Ishikawa (cell line): ENCODE measurements around the gene STYX.

Experiments
- CEBPB ChIP-seq: IDR thresholded peaks from 2 replicates; pipeline ENCODE4 v1.6.1; 2012
- CREB1 ChIP-seq: IDR thresholded peaks from 2 replicates; pipeline ENCODE4 v1.6.1; 2012; ENCODE audit warnings: low read depth
- EGR1 ChIP-seq: IDR thresholded peaks from 2 replicates; pipeline ENCODE4 v1.6.1; 2012
- EP300 ChIP-seq: IDR thresholded peaks from 2 replicates; pipeline ENCODE4 v1.6.1; 2012; ENCODE audit warnings: borderline replicate concordance
- FOXM1 ChIP-seq: IDR thresholded peaks from 2 replicates; pipeline ENCODE4 v1.6.1; 2012; ENCODE audit warnings: low read depth, borderline replicate concordance
- NFIC ChIP-seq: IDR thresholded peaks from 2 replicates; pipeline ENCODE4 v1.6.1; 2012
- RAD21 ChIP-seq: IDR thresholded peaks from 2 replicates; pipeline ENCODE4 v1.6.1; 2012; ENCODE audit warnings: low read depth
- TCF12 ChIP-seq: IDR thresholded peaks from 2 replicates; pipeline ENCODE4 v1.6.1; 2012; ENCODE audit warnings: low read depth
- TEAD4 ChIP-seq: IDR thresholded peaks from 2 replicates; pipeline ENCODE4 v1.6.1; 2012
- YY1 ChIP-seq: IDR thresholded peaks from 2 replicates; pipeline ENCODE4 v1.6.1; 2012; ENCODE audit warnings: low read depth
- ZBTB7A ChIP-seq: IDR thresholded peaks from 2 replicates; pipeline ENCODE4 v1.6.1; 2012; ENCODE audit warnings: low read depth
- TF ChIP-seq, protein P1 (sequence below): IDR thresholded peaks from 2 replicates; pipeline ENCODE4 v1.6.1; 2012
- TF ChIP-seq, protein P2 (sequence below): IDR thresholded peaks from 2 replicates; pipeline ENCODE4 v1.6.1; 2012; ENCODE audit warnings: low read depth, mild to moderate bottlenecking
- TF ChIP-seq, protein P3 (sequence below): IDR thresholded peaks from 2 replicates; pipeline ENCODE4 v1.6.1; 2012

STYX gene

DNA sequence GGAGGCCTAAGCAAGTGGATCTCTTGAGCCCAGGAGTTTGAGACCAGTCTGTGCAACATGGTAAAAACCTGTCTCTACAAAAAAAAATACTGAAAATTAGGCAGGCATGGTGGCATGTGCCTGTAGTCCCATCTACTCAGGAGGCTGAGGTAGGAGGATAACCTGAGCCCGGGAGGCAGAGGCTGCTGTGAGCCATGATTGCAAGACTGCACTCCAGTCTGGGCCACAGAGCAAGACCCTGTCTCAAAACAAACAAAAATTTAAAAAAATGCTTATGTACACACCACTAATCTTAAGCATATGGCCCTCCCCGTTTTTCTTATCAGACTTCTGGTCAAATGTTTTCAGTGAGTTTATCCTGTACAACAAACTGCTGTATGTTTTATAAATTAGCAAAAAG is 63.1 kb downstream of the STYX start:
- TF ChIP-seq FOXM1 (no peak), EP300 (no peak), NFIC (no peak), ZBTB7A (no peak), RAD21 (no peak), TCF12 (no peak), YY1 (no peak), CREB1 (no peak), CEBPB (no peak)
- TF ChIP-seq, protein P1, sequence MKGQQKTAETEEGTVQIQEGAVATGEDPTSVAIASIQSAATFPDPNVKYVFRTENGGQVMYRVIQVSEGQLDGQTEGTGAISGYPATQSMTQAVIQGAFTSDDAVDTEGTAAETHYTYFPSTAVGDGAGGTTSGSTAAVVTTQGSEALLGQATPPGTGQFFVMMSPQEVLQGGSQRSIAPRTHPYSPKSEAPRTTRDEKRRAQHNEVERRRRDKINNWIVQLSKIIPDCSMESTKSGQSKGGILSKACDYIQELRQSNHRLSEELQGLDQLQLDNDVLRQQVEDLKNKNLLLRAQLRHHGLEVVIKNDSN, result no peak
- TF ChIP-seq, protein P2, sequence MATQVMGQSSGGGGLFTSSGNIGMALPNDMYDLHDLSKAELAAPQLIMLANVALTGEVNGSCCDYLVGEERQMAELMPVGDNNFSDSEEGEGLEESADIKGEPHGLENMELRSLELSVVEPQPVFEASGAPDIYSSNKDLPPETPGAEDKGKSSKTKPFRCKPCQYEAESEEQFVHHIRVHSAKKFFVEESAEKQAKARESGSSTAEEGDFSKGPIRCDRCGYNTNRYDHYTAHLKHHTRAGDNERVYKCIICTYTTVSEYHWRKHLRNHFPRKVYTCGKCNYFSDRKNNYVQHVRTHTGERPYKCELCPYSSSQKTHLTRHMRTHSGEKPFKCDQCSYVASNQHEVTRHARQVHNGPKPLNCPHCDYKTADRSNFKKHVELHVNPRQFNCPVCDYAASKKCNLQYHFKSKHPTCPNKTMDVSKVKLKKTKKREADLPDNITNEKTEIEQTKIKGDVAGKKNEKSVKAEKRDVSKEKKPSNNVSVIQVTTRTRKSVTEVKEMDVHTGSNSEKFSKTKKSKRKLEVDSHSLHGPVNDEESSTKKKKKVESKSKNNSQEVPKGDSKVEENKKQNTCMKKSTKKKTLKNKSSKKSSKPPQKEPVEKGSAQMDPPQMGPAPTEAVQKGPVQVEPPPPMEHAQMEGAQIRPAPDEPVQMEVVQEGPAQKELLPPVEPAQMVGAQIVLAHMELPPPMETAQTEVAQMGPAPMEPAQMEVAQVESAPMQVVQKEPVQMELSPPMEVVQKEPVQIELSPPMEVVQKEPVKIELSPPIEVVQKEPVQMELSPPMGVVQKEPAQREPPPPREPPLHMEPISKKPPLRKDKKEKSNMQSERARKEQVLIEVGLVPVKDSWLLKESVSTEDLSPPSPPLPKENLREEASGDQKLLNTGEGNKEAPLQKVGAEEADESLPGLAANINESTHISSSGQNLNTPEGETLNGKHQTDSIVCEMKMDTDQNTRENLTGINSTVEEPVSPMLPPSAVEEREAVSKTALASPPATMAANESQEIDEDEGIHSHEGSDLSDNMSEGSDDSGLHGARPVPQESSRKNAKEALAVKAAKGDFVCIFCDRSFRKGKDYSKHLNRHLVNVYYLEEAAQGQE, result no peak
- TF ChIP-seq, protein P3, sequence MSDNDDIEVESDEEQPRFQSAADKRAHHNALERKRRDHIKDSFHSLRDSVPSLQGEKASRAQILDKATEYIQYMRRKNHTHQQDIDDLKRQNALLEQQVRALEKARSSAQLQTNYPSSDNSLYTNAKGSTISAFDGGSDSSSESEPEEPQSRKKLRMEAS, result no peak

DNA sequence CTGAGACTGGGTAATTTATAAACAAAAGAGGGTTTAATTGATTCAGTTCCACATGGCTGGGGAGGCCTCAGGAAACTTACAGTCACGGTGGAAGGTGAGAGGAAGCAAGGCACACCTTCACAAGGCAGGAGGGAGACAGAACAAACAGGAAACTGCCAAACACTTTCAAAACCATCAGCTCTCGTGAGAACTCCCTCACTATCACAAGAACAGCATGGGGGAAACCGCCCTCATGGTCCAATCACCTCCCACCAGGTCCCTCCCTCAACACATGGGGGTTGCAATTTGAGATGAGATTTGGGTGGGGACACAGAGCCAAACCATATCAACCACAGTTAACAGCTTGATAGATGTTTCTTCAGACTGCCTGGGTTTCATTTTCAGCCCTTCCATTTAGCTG is 67.7 kb downstream of the STYX start:
- no peak for TF ChIP-seq NFIC
- TF ChIP-seq, protein P3, result no peak
- TF ChIP-seq, protein P2, result no peak
- TF ChIP-seq, protein P1, result no peak

DNA sequence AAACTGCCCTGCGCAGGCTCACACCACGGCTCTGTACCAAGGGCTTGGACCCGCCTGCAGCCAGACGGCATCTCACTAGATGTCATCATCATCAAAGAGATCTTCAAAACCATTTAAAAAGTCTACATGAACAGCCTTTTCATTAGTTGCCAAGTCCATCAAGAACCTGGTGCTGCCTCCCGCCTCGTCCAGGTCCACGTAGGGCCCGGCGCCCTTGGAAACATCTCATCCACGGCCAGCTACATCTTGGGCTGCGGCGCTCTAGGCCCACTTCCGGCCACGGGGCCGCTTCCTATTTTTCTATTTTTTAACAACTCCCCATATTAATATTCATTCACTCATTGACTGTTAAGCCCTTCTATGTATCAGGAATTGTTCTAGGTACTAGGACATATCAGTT is 68.9 kb downstream of the STYX start:
- TF ChIP-seq EGR1, result no peak
- TF ChIP-seq, protein P1, result no peak
- TF ChIP-seq TCF12, result no peak
- no peak for TF ChIP-seq TEAD4
- TF ChIP-seq, protein P2, result no peak
- TF ChIP-seq, protein P3, result no peak
- TF ChIP-seq YY1, result no peak
- TF ChIP-seq FOXM1, result no peak
- no peak for TF ChIP-seq CEBPB
- no peak for TF ChIP-seq RAD21
- no peak for TF ChIP-seq CREB1
- no peak for TF ChIP-seq EP300
- no peak for TF ChIP-seq NFIC

DNA sequence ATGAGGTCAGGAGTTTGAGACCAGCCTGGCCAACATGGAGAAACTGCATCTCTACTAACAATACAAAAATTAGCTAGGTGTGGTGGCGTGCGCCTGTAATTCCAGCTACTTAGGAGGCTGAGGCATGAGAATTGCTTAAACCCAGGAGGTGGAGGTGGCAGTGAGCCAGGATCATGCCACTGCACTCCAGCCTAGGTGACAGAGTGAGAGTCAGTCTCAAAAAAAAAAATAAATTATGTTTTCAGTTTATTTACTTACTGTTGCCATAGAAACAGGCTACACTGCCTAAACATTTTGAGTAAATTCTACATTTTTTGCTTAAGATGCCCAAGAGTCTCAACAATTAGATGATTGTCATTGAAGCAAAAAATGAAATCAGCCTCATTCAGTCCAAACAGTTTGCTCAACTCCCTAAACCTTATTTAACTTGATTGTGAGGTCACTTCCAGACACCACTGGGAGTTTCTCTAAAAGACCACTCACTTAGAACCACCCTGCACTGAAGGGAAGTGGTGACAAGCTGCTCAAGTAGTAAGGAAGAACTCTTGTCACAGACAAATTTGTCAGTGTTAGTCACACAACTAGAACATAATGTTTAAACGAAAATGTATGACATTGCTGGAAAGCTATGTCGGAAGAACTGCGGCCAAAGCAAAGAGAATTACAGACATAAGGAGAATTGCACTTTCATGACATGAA is 71.2 kb downstream of the STYX start:
- TF ChIP-seq YY1 (no peak), TEAD4 (no peak)
